ENCODE results near the gene HRAS. TPM values are rescaled to one million over a fixed set of nuclear protein-coding genes. Genes with fewer than 3 reads are reported as not detected.

HRAS gene
- total RNA-seq, 2 donors from 2014 or later, result 33.6 to 83.5 TPM

DNA sequence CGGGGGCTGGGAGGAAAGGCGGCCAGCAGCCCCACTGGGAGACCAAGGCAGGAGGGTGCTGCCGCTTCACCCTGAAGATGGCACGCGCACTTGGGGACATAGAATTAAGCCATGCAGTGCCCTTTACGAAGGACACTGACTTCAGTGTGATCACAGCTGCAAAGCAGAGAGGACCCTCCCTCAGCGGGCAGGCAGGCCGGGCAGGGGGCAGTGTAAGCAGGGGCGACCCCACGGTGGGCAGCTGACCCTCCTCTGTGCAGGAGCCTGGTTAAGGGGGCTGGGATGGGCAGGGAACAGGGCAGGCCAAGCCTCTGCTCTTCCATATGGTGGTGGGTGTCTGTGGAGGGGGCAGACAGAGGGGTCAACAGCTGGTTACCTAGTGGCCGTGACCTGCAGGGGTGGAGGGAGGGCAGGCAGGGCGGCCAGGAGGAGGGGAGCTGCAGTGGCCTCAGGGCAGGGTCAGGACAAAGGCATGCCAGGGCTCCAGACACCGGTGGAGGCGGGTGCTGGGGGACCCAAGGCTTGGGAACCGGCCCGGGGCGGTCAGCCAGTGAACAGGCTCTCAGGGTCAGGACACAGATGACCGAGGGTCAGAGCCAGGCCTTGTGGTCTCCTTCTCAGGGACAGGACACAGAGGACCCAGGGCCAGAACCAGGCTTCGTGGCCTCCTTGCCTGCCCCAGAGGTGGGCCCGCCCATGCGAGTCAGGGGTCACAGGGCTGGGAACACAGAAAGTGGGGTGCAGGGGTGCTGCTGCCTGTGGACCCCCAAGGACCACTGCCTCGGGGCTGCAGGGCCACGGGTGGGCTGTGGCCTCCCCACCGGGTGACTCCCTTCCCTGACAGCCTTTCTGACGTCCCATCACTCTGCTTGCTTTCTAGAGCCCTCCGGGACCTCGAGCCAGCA lies 18.0 kb upstream of the HRAS start:
- Mint-ChIP-seq H3K9me3 (no peaks in the 10 kb centered on the region), H3K4me3 (no peak overlapping the region), H3K27ac (no peak overlapping the region), H3K27me3 (no peaks in the 10 kb centered on the region), H3K4me1 (ENCODE audit: low read depth in 2 of 2) (no peaks in the 10 kb centered on the region), H3K36me3 (no peaks in the 10 kb centered on the region)
- no peak for ATAC-seq
- no peak for DNase-seq (ENCODE audit: low spot score)

DNA sequence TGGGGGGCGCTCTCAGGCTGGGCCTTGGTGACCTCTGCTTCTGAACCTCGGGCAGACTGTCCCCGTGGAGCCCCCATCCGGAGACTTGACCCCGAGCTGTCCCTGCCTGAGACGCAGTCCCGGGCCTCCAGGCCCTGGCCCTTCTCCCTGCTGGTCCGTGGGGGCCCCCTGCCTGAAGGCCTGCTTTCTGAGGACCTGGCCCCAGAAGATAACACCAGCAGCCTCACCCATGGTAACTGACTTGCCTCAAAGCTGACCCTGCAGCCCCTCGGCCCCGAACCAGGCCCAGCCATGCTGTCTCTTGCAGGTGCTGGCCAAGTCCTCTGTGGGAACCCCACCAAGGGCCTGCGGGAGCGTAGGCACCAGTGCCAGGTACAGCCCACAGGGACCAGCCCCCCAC lies 16.2 kb upstream of the HRAS start:
- H3K36me3 Mint-ChIP-seq, result no peaks in the 10 kb centered on the region
- ATAC-seq, result no peak
- no peak overlapping the region for H3K4me3 Mint-ChIP-seq
- H3K4me1 Mint-ChIP-seq (ENCODE audit: low read depth in 2 of 2), result no peaks in the 10 kb centered on the region
- no peaks in the 10 kb centered on the region for H3K27me3 Mint-ChIP-seq
- no peak for DNase-seq (ENCODE audit: low spot score)
- H3K27ac Mint-ChIP-seq, result no peak overlapping the region
- H3K9me3 Mint-ChIP-seq, result no peaks in the 10 kb centered on the region

GRCh38 chr11:551131-551530 lies 15.8 kb upstream of the HRAS start:
- DNase-seq (ENCODE audit: low spot score) (no peak), ATAC-seq (no peak)
- H3K4me1 Mint-ChIP-seq (ENCODE audit: low read depth in 2 of 2), result no peaks in the 10 kb centered on the region
- H3K9me3 Mint-ChIP-seq, result no peaks in the 10 kb centered on the region
- no peaks in the 10 kb centered on the region for H3K27me3 Mint-ChIP-seq
- no peaks in the 10 kb centered on the region for H3K36me3 Mint-ChIP-seq
- no peak overlapping the region for H3K4me3 Mint-ChIP-seq
- H3K27ac Mint-ChIP-seq, result no peak overlapping the region

GRCh38 chr11:550746-551085 lies 15.3 kb upstream of the HRAS start:
- H3K9me3 Mint-ChIP-seq, result no peaks in the 10 kb centered on the region
- H3K4me3 Mint-ChIP-seq, result no peak overlapping the region
- ATAC-seq (no peak), DNase-seq (ENCODE audit: low spot score) (no peak)
- H3K27ac Mint-ChIP-seq, result no peak overlapping the region
- H3K27me3 Mint-ChIP-seq, result no peaks in the 10 kb centered on the region
- no peaks in the 10 kb centered on the region for H3K4me1 Mint-ChIP-seq (ENCODE audit: low read depth in 2 of 2)
- no peaks in the 10 kb centered on the region for H3K36me3 Mint-ChIP-seq

- no peak for ATAC-seq
- no peak overlapping the region for H3K4me3 Mint-ChIP-seq
- H3K9me3 Mint-ChIP-seq, result no peaks in the 10 kb centered on the region
- H3K36me3 Mint-ChIP-seq, result no peaks in the 10 kb centered on the region
- H3K4me1 Mint-ChIP-seq (ENCODE audit: low read depth in 2 of 2), result no peaks in the 10 kb centered on the region
- no peak for DNase-seq (ENCODE audit: low spot score)
- no peaks in the 10 kb centered on the region for H3K27me3 Mint-ChIP-seq
- H3K27ac Mint-ChIP-seq, result no peak overlapping the region
Observed at GRCh38 chr11:550021-550745, 14.8 kb upstream of the HRAS start.

- H3K4me3 Mint-ChIP-seq, result no peak overlapping the region
- no peaks in the 10 kb centered on the region for H3K36me3 Mint-ChIP-seq
- ATAC-seq, result no peak
- DNase-seq (ENCODE audit: low spot score), result no peak
- H3K4me1 Mint-ChIP-seq (ENCODE audit: low read depth in 2 of 2), result no peaks in the 10 kb centered on the region
- no peaks in the 10 kb centered on the region for H3K9me3 Mint-ChIP-seq
- no peak overlapping the region for H3K27ac Mint-ChIP-seq
- H3K27me3 Mint-ChIP-seq, result no peaks in the 10 kb centered on the region
Observed at GRCh38 chr11:548700-549603, 13.6 kb upstream of the HRAS start.

GRCh38 chr11:545171-545570 lies 9.8 kb upstream of the HRAS start:
- Mint-ChIP-seq H3K27me3 (no peaks in the 10 kb centered on the region), H3K4me3 (no peak overlapping the region), H3K27ac (no peak overlapping the region), H3K4me1 (ENCODE audit: low read depth in 2 of 2) (no peaks in the 10 kb centered on the region), H3K36me3 (no peaks in the 10 kb centered on the region), H3K9me3 (no peaks in the 10 kb centered on the region)
- DNase-seq (ENCODE audit: low spot score), result no peak
- no peak for ATAC-seq

- Mint-ChIP-seq H3K36me3 (no peaks in the 10 kb centered on the region), H3K27me3 (no peaks in the 10 kb centered on the region), H3K4me1 (ENCODE audit: low read depth in 2 of 2) (no peaks in the 10 kb centered on the region), H3K9me3 (no peaks in the 10 kb centered on the region), H3K4me3 (no peak overlapping the region), H3K27ac (no peak overlapping the region)
- DNase-seq (ENCODE audit: low spot score) (no peak), ATAC-seq (no peak)
Observed at GRCh38 chr11:544817-545166, 9.4 kb upstream of the HRAS start.

- no peaks in the 10 kb centered on the region for H3K36me3 Mint-ChIP-seq
- H3K9me3 Mint-ChIP-seq, result no peaks in the 10 kb centered on the region
- H3K4me1 Mint-ChIP-seq (ENCODE audit: low read depth in 2 of 2), result peaks cover under 1 to 4% of the 10 kb centered on the region in 2 donors
- H3K4me3 Mint-ChIP-seq, result no peak overlapping the region
- no peaks in the 10 kb centered on the region for H3K27me3 Mint-ChIP-seq
- H3K27ac Mint-ChIP-seq, result no peak overlapping the region
- ATAC-seq, result no peak
- DNase-seq (ENCODE audit: low spot score), result no peak
Observed at GRCh38 chr11:541433-541885, 6.1 kb upstream of the HRAS start.

DNA sequence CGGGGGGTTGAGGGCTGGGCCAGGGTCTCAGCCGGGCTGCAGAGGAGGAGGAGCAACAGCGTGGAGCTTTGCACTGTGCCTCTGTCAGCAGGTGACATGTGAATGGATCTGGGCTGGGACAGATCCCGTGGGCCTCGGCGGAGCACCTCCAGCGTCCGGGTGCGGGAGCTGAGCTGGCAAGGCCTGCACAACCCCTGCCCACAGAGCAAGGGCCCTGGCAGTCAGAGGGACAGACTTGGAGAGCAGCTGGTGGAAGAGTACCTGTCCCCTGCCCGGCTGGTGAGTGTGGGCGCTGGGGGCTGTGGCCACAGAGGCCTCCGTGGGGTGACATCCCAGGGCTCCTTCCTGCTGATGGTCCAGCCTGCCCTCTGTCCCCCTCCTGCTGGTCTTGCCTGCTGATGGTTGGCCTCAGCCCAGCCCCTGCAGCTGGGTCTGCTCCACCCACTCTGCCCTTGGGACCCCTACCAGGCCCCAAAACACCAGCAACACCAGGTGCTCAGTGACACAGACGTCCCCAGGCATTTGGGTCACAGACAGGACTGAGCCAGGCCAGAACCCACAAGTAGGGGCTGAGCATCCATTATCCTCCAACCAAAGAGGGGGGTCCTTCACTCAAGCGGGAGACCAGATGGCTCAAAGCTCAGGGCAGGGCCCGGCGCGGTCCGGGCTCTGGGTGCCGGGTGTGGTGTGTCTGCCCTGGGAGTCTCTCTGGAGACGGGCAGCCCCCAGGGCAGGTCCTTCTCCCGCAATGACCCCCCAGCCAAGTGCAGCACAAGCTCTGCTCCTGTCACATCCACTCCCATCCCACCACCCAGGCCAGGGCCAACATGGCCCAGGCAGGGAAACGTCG lies 5.4 kb upstream of the HRAS start:
- H3K4me1 Mint-ChIP-seq (ENCODE audit: low read depth in 2 of 2), result peaks cover 5 to 10% of the 10 kb centered on the region in 2 donors
- H3K27ac Mint-ChIP-seq, result no peak overlapping the region
- H3K9me3 Mint-ChIP-seq, result no peaks in the 10 kb centered on the region
- no peak overlapping the region for H3K4me3 Mint-ChIP-seq
- ATAC-seq (no peak), DNase-seq (ENCODE audit: low spot score) (no peak)
- H3K27me3 Mint-ChIP-seq, result no peaks in the 10 kb centered on the region
- H3K36me3 Mint-ChIP-seq, result no peaks in the 10 kb centered on the region

GRCh38 chr11:539971-540481 lies 4.7 kb upstream of the HRAS start:
- Mint-ChIP-seq H3K4me3 (no peak overlapping the region), H3K27ac (no peak overlapping the region), H3K4me1 (ENCODE audit: low read depth in 2 of 2) (peaks cover 5 to 10% of the 10 kb centered on the region in 2 donors), H3K9me3 (no peaks in the 10 kb centered on the region), H3K27me3 (no peaks in the 10 kb centered on the region), H3K36me3 (no peaks in the 10 kb centered on the region)
- no peak for DNase-seq (ENCODE audit: low spot score)
- ATAC-seq, result no peak

- H3K4me3 Mint-ChIP-seq, result no peak overlapping the region
Observed at GRCh38 chr11:538431-539051, 3.2 kb upstream of the HRAS start.

More at GRCh38 chr11:538431-539051, 3.2 kb upstream of the HRAS start:
- no peaks in the 10 kb centered on the region for H3K36me3 Mint-ChIP-seq
- DNase-seq (ENCODE audit: low spot score) (no peak), ATAC-seq (no peak)
- peaks cover 5 to 10% of the 10 kb centered on the region in 2 donors for H3K4me1 Mint-ChIP-seq (ENCODE audit: low read depth in 2 of 2)
- no peaks in the 10 kb centered on the region for H3K27me3 Mint-ChIP-seq
- no peaks in the 10 kb centered on the region for H3K9me3 Mint-ChIP-seq
- H3K27ac Mint-ChIP-seq, result no peak overlapping the region

All from natural killer cell treated with Interleukin-12 subunit alpha and Interleukin-12 subunit beta and Interleukin-15 and Interleukin-18, amount 100 ng/mL, for 72 hours (primary cell).